GM12878 (cell line): ENCODE data around the gene HIPK4. TPM values are rescaled to one million over a fixed set of nuclear protein-coding genes. Genes with fewer than 3 reads are reported as not detected.

Experiments
- ETV6 ChIP-seq, 2 experiments: fragments of 450-650 bp in 1 of 2; IDR thresholded peaks in 1 of 2; conservative IDR thresholded peaks in 1 of 2; 2 replicates each; pipeline ENCODE4 v1.6.1; 2014; ENCODE audit warnings: antibody characterized with exemption in 1 of 2, borderline replicate concordance in 1 of 2, low read depth in 1 of 2, mild to moderate bottlenecking in 1 of 2, moderate library complexity in 1 of 2
- SKIL ChIP-seq: fragments of 450-650 bp; IDR thresholded peaks from 2 replicates; pipeline ENCODE4 v1.6.1; 2017; ENCODE audit warnings: mild to moderate bottlenecking, low read depth, inconsistent platforms; ENCODE audit not compliant: poor library complexity, severe bottlenecking
- SMAD1 ChIP-seq: fragments of 450-650 bp; IDR thresholded peaks from 2 replicates; pipeline ENCODE4 v1.6.1; 2018; ENCODE audit warnings: mild to moderate bottlenecking, low read depth; ENCODE audit not compliant: partially characterized antibody
- polyA plus RNA-seq, 11 experiments: library from polyadenylated mRNA; depleted of rRNA in 4 of 11; unstranded in 6 of 11; stranded (reverse) in 5 of 11; fragments of >200 nt; fragmentation: Nextera tagmentation in 4 of 11; fragmentation: Illumina TruSeq in 1 of 11; extraction: Ambion mirVana in 4 of 11; extraction: Trizol in 1 of 11; gene quantifications; 1 replicate in 1 of 11; 2 replicates in 10 of 11; pipeline versions ENCODE4 v1.2.1 to v1.2.3, GENCODE V29; 2011 to 2016; ENCODE audit warnings: inconsistent platforms in 2 of 11, missing spikeins in 2 of 11, low read depth in 1 of 11
- total RNA-seq, 4 experiments: library from RNA; depleted of rRNA in 3 of 4; stranded (reverse); fragments of >200 nt in 3 of 4; fragmentation: Illumina TruSeq in 1 of 4; extraction: Trizol in 1 of 4; gene quantifications; 2 replicates each; pipeline versions ENCODE4 v1.2.1 to v1.2.3, GENCODE V29; 2013 to 2021
- TF ChIP-seq, protein P1 (sequence below): fragments of 150-350 bp; IDR thresholded peaks from 2 replicates; pipeline ENCODE4 v1.6.1; 2016; ENCODE audit warnings: low read depth, low read length
- TF ChIP-seq, protein P2 (sequence below): IDR thresholded peaks from 2 replicates; pipeline ENCODE4 v1.6.1; 2011; ENCODE audit warnings: mild to moderate bottlenecking, low read depth, low read length, moderate library complexity; ENCODE audit not compliant: insufficient replicate concordance
- TF ChIP-seq, protein P3 (sequence below): fragments of 450-650 bp; IDR thresholded peaks from 2 replicates; pipeline ENCODE4 v1.6.1; 2016; ENCODE audit warnings: mild to moderate bottlenecking

The HIPK4 gene
- total and polyA plus RNA-seq, 10 of the 15 experiments (the other 5 are each of a cell fraction or from before 2014, with no cell fraction given), result 0.07 to 0.13 (median 0.08) TPM; not detected in 7

DNA sequence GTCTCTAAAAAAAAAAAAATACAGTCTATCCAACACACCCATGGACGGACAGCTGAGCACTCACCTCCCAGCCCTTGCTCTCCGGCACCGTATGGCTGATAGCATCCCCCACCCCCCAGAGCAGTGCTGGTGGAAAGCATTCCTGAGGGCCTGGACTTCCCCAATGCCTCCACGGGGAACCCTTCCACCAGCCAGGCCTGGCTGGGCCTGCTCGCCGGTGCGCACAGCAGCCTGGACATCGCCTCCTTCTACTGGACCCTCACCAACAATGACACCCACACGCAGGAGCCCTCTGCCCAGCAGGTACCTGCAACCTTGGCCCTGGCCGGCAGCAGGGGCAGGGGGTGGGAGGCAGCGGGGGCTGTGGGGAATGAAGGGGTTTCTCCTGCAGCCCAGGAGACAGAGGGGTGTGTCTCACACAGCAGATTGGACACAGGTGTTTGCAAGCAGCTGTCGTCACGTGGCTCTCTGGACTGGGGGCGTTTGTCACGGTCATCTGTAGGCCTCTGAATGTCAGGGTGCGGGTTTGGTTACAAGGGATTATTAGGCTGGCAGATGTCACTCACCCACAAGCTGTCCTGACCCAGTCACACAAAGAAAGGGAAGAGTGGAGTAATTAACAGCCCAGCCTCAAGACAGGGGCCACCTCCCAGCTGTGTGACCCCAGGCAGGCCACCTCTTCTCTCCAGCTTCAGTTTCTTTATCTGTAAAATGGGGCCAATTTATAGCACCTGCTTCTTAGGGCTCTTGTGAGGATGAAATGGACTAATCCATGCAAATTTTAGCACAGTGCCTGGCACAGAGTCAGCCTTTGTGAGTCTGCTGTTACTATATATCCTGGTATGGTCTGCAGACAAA, 22.2 kb downstream of the HIPK4 start (continued):
- TF ChIP-seq, protein P1, sequence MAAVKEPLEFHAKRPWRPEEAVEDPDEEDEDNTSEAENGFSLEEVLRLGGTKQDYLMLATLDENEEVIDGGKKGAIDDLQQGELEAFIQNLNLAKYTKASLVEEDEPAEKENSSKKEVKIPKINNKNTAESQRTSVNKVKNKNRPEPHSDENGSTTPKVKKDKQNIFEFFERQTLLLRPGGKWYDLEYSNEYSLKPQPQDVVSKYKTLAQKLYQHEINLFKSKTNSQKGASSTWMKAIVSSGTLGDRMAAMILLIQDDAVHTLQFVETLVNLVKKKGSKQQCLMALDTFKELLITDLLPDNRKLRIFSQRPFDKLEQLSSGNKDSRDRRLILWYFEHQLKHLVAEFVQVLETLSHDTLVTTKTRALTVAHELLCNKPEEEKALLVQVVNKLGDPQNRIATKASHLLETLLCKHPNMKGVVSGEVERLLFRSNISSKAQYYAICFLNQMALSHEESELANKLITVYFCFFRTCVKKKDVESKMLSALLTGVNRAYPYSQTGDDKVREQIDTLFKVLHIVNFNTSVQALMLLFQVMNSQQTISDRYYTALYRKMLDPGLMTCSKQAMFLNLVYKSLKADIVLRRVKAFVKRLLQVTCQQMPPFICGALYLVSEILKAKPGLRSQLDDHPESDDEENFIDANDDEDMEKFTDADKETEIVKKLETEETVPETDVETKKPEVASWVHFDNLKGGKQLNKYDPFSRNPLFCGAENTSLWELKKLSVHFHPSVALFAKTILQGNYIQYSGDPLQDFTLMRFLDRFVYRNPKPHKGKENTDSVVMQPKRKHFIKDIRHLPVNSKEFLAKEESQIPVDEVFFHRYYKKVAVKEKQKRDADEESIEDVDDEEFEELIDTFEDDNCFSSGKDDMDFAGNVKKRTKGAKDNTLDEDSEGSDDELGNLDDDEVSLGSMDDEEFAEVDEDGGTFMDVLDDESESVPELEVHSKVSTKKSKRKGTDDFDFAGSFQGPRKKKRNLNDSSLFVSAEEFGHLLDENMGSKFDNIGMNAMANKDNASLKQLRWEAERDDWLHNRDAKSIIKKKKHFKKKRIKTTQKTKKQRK, result no peak
- TF ChIP-seq, protein P2, sequence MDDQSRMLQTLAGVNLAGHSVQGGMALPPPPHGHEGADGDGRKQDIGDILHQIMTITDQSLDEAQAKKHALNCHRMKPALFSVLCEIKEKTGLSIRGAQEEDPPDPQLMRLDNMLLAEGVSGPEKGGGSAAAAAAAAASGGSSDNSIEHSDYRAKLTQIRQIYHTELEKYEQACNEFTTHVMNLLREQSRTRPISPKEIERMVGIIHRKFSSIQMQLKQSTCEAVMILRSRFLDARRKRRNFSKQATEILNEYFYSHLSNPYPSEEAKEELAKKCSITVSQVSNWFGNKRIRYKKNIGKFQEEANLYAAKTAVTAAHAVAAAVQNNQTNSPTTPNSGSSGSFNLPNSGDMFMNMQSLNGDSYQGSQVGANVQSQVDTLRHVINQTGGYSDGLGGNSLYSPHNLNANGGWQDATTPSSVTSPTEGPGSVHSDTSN, result no peak
- TF ChIP-seq, protein P3, sequence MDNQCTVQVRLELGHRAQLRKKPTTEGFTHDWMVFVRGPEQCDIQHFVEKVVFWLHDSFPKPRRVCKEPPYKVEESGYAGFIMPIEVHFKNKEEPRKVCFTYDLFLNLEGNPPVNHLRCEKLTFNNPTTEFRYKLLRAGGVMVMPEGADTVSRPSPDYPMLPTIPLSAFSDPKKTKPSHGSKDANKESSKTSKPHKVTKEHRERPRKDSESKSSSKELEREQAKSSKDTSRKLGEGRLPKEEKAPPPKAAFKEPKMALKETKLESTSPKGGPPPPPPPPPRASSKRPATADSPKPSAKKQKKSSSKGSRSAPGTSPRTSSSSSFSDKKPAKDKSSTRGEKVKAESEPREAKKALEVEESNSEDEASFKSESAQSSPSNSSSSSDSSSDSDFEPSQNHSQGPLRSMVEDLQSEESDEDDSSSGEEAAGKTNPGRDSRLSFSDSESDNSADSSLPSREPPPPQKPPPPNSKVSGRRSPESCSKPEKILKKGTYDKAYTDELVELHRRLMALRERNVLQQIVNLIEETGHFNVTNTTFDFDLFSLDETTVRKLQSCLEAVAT, result no peak
- TF ChIP-seq SMAD1, result no peak
- TF ChIP-seq SKIL, result no peak
- TF ChIP-seq ETV6 (conservative IDR thresholded peaks at IDR 0.05 in 1 of 2, IDR thresholded peaks at IDR 0.05 in 1 of 2; ENCODE audit: borderline replicate concordance in 1 of 2, low read depth in 1 of 2), result no peak
- TF ChIP-seq, all 136 proteins: peak for 0
